GM23338 (cell line): Measurements from ENCODE around the gene SEC11A. TPM values are rescaled to one million over a fixed set of nuclear protein-coding genes. Genes with fewer than 3 reads are reported as not detected.
A peak's percentile ranks its signal among the peaks of the same experiment; 100 is the strongest.

Experiments
- ATAC-seq: fragments of 200-7000 bp; cut with Tn5 transposase; 3 replicates; pipeline ENCODE4 v1.9.1; 2020
- DNase-seq: peaks from one replicate; pipeline ENCODE4 v3.0.0-alpha.2; 2015; ENCODE audit warnings: low spot score
- H2AFZ ChIP-seq: fragments of 200-600 bp; sonication (generic); 2 replicates; pipeline ENCODE4 v1.8.0; 2016; ENCODE audit warnings: antibody characterized with exemption, mild to moderate bottlenecking, moderate library complexity
- H3F3A ChIP-seq: fragments of 200-600 bp; sonication (generic); replicated peaks from 2 replicates; pipeline ENCODE4 v1.8.0; 2017; ENCODE audit warnings: antibody characterized with exemption, mixed run types, low read depth
- H3K27ac ChIP-seq: fragments of 200-600 bp; sonication (generic); 2 replicates; pipeline ENCODE4 v1.6.1; 2016; ENCODE audit warnings: low read depth
- H3K27me3 ChIP-seq: fragments of 200-600 bp; sonication (generic); 2 replicates; pipeline ENCODE4 v1.8.0; 2016; ENCODE audit warnings: mild to moderate bottlenecking, mixed run types, moderate library complexity; ENCODE audit not compliant: insufficient read depth
- H3K36me3 ChIP-seq: fragments of 200-600 bp; sonication (generic); 2 replicates; pipeline ENCODE4 v1.8.0; 2016; ENCODE audit warnings: mild to moderate bottlenecking; ENCODE audit not compliant: insufficient read depth
- H3K4me1 ChIP-seq: fragments of 200-600 bp; sonication (generic); 2 replicates; pipeline ENCODE4 v1.8.0; 2016; ENCODE audit warnings: mild to moderate bottlenecking, moderate library complexity; ENCODE audit not compliant: insufficient read depth
- H3K4me2 ChIP-seq: fragments of 200-600 bp; sonication (generic); 2 replicates; pipeline ENCODE4 v1.7.1; 2017; ENCODE audit warnings: mixed run types
- H3K4me3 ChIP-seq: fragments of 200-600 bp; sonication (generic); 2 replicates; pipeline ENCODE4 v1.6.1; 2016; ENCODE audit warnings: mixed run types
- H3K79me2 ChIP-seq: fragments of 200-600 bp; sonication (generic); replicated peaks from 2 replicates; pipeline ENCODE4 v1.8.0; 2017; ENCODE audit warnings: mild to moderate bottlenecking; ENCODE audit not compliant: insufficient read depth
- H3K9me2 ChIP-seq: fragments of 200-600 bp; sonication (generic); 2 replicates; pipeline ENCODE4 v1.8.0; 2017; ENCODE audit not compliant: insufficient read depth
- H4K20me1 ChIP-seq: fragments of 200-600 bp; sonication (generic); replicated peaks from 2 replicates; pipeline ENCODE4 v1.8.0; 2017; ENCODE audit warnings: mild to moderate bottlenecking; ENCODE audit not compliant: insufficient read depth
- H3K27ac Mint-ChIP-seq: 2 replicates; pipeline ENCODE4 v1.8.0; 2020; ENCODE audit warnings: inconsistent platforms, mild to moderate bottlenecking, moderate library complexity, mixed read lengths
- H3K27me3 Mint-ChIP-seq: 3 replicates; pipeline ENCODE4 v1.8.0; 2022; ENCODE audit warnings: low read depth, mild to moderate bottlenecking, moderate library complexity, mixed read lengths, inconsistent platforms; ENCODE audit not compliant: insufficient read depth, poor library complexity
- H3K36me3 Mint-ChIP-seq: 3 replicates; pipeline ENCODE4 v1.8.0; 2021; ENCODE audit warnings: low read depth, mild to moderate bottlenecking, inconsistent platforms, moderate library complexity, mixed read lengths
- H3K4me1 Mint-ChIP-seq: 3 replicates; pipeline ENCODE4 v1.8.0; 2020; ENCODE audit warnings: mild to moderate bottlenecking, inconsistent platforms, mixed read lengths
- H3K4me3 Mint-ChIP-seq: 3 replicates; pipeline ENCODE4 v1.8.0; 2021; ENCODE audit warnings: moderate library complexity, mild to moderate bottlenecking, inconsistent platforms, mixed read lengths
- H3K9me3 Mint-ChIP-seq: 3 replicates; pipeline ENCODE4 v1.8.0; 2020; ENCODE audit warnings: moderate library complexity, mild to moderate bottlenecking, inconsistent platforms, mixed read lengths
- CREB1 ChIP-seq: fragments of 250-450 bp; sonication (Bioruptor Pico); IDR thresholded peaks from 2 replicates; pipeline ENCODE4 v1.5.0; 2020; ENCODE audit warnings: low read depth, mild to moderate bottlenecking, moderate library complexity
- CTCF ChIP-seq, 2 experiments: fragments of 200-600 bp in 1 of 2; sonication (generic) in 1 of 2; conservative IDR thresholded peaks; 2 replicates each; pipeline versions ENCODE4 v1.5.1 to v1.6.1; 2016 to 2017; ENCODE audit warnings: antibody characterized with exemption in 2 of 2, low read depth in 2 of 2, mild to moderate bottlenecking in 2 of 2, moderate library complexity in 1 of 2
- ETS1 ChIP-seq: IDR thresholded peaks from 2 replicates; pipeline ENCODE4 v1.6.1; 2016; ENCODE audit warnings: antibody characterized with exemption
- EZH2 ChIP-seq: fragments of 200-600 bp; sonication (generic); IDR thresholded peaks from one replicate; pipeline ENCODE4 v1.8.0; 2017; ENCODE audit warnings: antibody characterized with exemption, mild to moderate bottlenecking, low read depth; ENCODE audit not compliant: unreplicated experiment
- EZH2phosphoT487 ChIP-seq: fragments of 200-600 bp; sonication (generic); IDR thresholded peaks from one replicate; pipeline ENCODE4 v1.8.1; 2018; ENCODE audit warnings: antibody characterized with exemption; ENCODE audit not compliant: unreplicated experiment
- JUNB ChIP-seq: IDR thresholded peaks from one replicate; pipeline ENCODE4 v1.6.1; 2016; ENCODE audit warnings: antibody characterized with exemption; ENCODE audit not compliant: unreplicated experiment
- NANOG ChIP-seq: IDR thresholded peaks from 2 replicates; pipeline ENCODE4 v1.6.1; 2016; ENCODE audit warnings: antibody characterized with exemption, borderline replicate concordance
- POLR2AphosphoS5 ChIP-seq: IDR thresholded peaks from 2 replicates; pipeline ENCODE4 v1.6.1; 2016; ENCODE audit warnings: antibody characterized with exemption, low read depth
- REST ChIP-seq: IDR thresholded peaks from one replicate; pipeline ENCODE4 v1.6.1; 2018; ENCODE audit warnings: antibody characterized with exemption; ENCODE audit not compliant: unreplicated experiment
- STAT1 ChIP-seq: IDR thresholded peaks from one replicate; pipeline ENCODE4 v1.6.1; 2016; ENCODE audit warnings: antibody characterized with exemption; ENCODE audit not compliant: unreplicated experiment
- ZNF114 ChIP-seq: fragments of 250-450 bp; sonication (Bioruptor Pico); IDR thresholded peaks from 2 replicates; pipeline ENCODE4 v1.5.0; 2020; ENCODE audit warnings: mild to moderate bottlenecking, moderate library complexity
- ZNF331 ChIP-seq: fragments of 250-450 bp; sonication (Bioruptor Pico); IDR thresholded peaks from 2 replicates; pipeline ENCODE4 v1.5.0; 2020; ENCODE audit warnings: low read depth, mild to moderate bottlenecking, moderate library complexity
- polyA plus RNA-seq: library from polyadenylated mRNA; unstranded; fragments of >200 nt; fragmentation: Nextera tagmentation; extraction: Ambion mirVana; gene quantifications from 2 replicates; pipeline ENCODE4 v1.2.1, GENCODE V29; 2016
- total RNA-seq: library from RNA; depleted of rRNA; stranded (reverse); fragments of >200 nt; shearing (Covaris generic); gene quantifications from 2 replicates; pipeline ENCODE4 v1.2.3, GENCODE V29; 2014

SEC11A gene
- total and polyA plus RNA-seq, 2 experiments from 2014 or later = 191 to 257 TPM

GRCh38 chr15:84731774-84732173 lies 15.8 kb upstream of the SEC11A start (continued):
- TF ChIP-seq POLR2AphosphoS5 (no peak), CREB1 (CRISPR knock-in tag) (no peak), ZNF114 (CRISPR knock-in tag) (no peak), CTCF (conservative IDR thresholded peaks at IDR 0.05; ENCODE audit: low read depth in 2 of 2) (no peak), REST (no peak), ETS1 (no peak), EZH2phosphoT487 (no peak)

GRCh38 chr15:84727429-84727828 lies 11.5 kb upstream of the SEC11A start:
- Histone ChIP-seq H3F3A (0 out of 2 replicates have a peak, but pooled peaks cover 3% of the 10 kb centered on the region), H3K9me2 (no peaks in the 10 kb centered on the region), H3K79me2 (no peaks in the 10 kb centered on the region), H4K20me1 (no peaks in the 10 kb centered on the region), H3K27me3 (no peaks in the 10 kb centered on the region), H3K4me1 (no peaks in the 10 kb centered on the region; the same call in 1 of the 2 replicates), H3K36me3 (no peaks in the 10 kb centered on the region), H3K4me3 (no peak overlapping the region), H2AFZ (0 out of 2 replicates have a peak overlapping the region, but pooled peaks have one; percentile 59), H3K4me2 (no peak overlapping the region), H3K27ac (no peak overlapping the region)
- no peaks in the 10 kb centered on the region; the same call in 2 of the 3 replicates for H3K4me1 Mint-ChIP-seq
- H3K27me3 Mint-ChIP-seq = no peaks in the 10 kb centered on the region
- DNase-seq (no peak), ATAC-seq (no peak)
- H3K36me3 Mint-ChIP-seq = no peaks in the 10 kb centered on the region
- no peak overlapping the region for H3K4me3 Mint-ChIP-seq
- no peaks in the 10 kb centered on the region for H3K9me3 Mint-ChIP-seq
- no peak overlapping the region for H3K27ac Mint-ChIP-seq
- TF ChIP-seq STAT1 (no peak), POLR2AphosphoS5 (no peak), ETS1 (no peak), REST (no peak), ZNF114 (CRISPR knock-in tag) (no peak), CREB1 (CRISPR knock-in tag) (no peak), EZH2phosphoT487 (no peak), ZNF331 (CRISPR knock-in tag) (no peak), JUNB (no peak), CTCF (conservative IDR thresholded peaks at IDR 0.05; ENCODE audit: low read depth in 2 of 2) (no peak), EZH2 (no peak), NANOG (no peak)
